Measurements from ENCODE around the gene IRF2BPL. TPM values are rescaled to one million over a fixed set of nuclear protein-coding genes. Genes with fewer than 3 reads are reported as not detected.

Gene IRF2BPL
- total and polyA plus RNA-seq, 2 of the 4 experiments (the other 2 are of a cell fraction), result 6.3 to 14.5 TPM

- in situ Hi-C loops (cut with MboI; ENCODE audit: low sequenced_read_pairs), result no loop called here
- Histone ChIP-seq H3K27ac (ENCODE audit: insufficient read depth, low read length) (no peak overlapping the region), H3K9me3 (ENCODE audit: control insufficient read depth, insufficient read depth, low read length) (peaks cover 4% of the 10 kb centered on the region), H2BK15ac (ENCODE audit: low read depth, low read length) (no peak overlapping the region), H4K5ac (ENCODE audit: low read depth, low read length) (no peak overlapping the region), H3K4ac (ENCODE audit: low read depth, low read length) (no peak overlapping the region), H2AK5ac (ENCODE audit: low read depth, low read length) (no peak overlapping the region), H3K4me2 (ENCODE audit: low read depth, low read length) (no peak overlapping the region), H3K27me3 (ENCODE audit: control insufficient read depth, insufficient read depth, low read length) (no peaks in the 10 kb centered on the region), H3K9me1 (ENCODE audit: insufficient read depth, low read length) (peaks cover 14% of the 10 kb centered on the region), H3K4me1 (ENCODE audit: control insufficient read depth, insufficient read depth, low read length) (peaks cover 19% of the 10 kb centered on the region), H4K91ac (ENCODE audit: insufficient read depth, low read depth, low read length) (no peak overlapping the region), H3K79me1 (ENCODE audit: low read depth in 1 of 2, low read length in 2 of 2) (no peaks in the 10 kb centered on the region), H3K23ac (ENCODE audit: low read depth, low read length) (no peak overlapping the region), H3K14ac (replicated peaks; ENCODE audit: low read depth, low read length) (no peak overlapping the region), H3K36me3 (ENCODE audit: control insufficient read depth, insufficient read depth, low read length) (no peaks in the 10 kb centered on the region), H2AFZ (replicated peaks; ENCODE audit: low read length, poor library complexity) (peak overlapping the region; percentile 21), H3K9ac (ENCODE audit: low read depth, low read length) (no peak overlapping the region), H2AK9ac (replicated peaks; ENCODE audit: low read depth, low read length, poor library complexity) (no peak overlapping the region), H2BK20ac (ENCODE audit: low read depth, low read length) (no peak overlapping the region), H2BK120ac (ENCODE audit: low read depth, low read length) (no peak overlapping the region), H3K4me3 (ENCODE audit: insufficient read depth, low read depth, low read length) (no peak overlapping the region), H4K8ac (ENCODE audit: low read depth in 2 of 2, low read length in 2 of 2) (no peak overlapping the region), H4K20me1 (ENCODE audit: insufficient read depth, low read length) (no peaks in the 10 kb centered on the region), H3K56ac (ENCODE audit: extremely low read depth, insufficient read depth, low read length) (no peak overlapping the region), H3K18ac (ENCODE audit: low read depth, low read length) (no peak overlapping the region), H2BK5ac (ENCODE audit: low read depth, low read length, poor library complexity, severe bottlenecking) (no peak overlapping the region)
- no peak for ATAC-seq (ENCODE audit: low read depth)
- TF ChIP-seq FOS (IDR thresholded peaks at IDR 0.05; ENCODE audit: low read depth, low read length) (no peak), CHD1 (IDR thresholded peaks at IDR 0.05; ENCODE audit: low read depth, low read length) (no peak), RAD21 (IDR thresholded peaks at IDR 0.05; ENCODE audit: low read length) (no peak), NFE2L2 (IDR thresholded peaks at IDR 0.05; ENCODE audit: low read depth, low read length) (no peak), USF2 (IDR thresholded peaks at IDR 0.05; ENCODE audit: low read depth, low read length) (no peak)
- TF ChIP-seq, protein P1, sequence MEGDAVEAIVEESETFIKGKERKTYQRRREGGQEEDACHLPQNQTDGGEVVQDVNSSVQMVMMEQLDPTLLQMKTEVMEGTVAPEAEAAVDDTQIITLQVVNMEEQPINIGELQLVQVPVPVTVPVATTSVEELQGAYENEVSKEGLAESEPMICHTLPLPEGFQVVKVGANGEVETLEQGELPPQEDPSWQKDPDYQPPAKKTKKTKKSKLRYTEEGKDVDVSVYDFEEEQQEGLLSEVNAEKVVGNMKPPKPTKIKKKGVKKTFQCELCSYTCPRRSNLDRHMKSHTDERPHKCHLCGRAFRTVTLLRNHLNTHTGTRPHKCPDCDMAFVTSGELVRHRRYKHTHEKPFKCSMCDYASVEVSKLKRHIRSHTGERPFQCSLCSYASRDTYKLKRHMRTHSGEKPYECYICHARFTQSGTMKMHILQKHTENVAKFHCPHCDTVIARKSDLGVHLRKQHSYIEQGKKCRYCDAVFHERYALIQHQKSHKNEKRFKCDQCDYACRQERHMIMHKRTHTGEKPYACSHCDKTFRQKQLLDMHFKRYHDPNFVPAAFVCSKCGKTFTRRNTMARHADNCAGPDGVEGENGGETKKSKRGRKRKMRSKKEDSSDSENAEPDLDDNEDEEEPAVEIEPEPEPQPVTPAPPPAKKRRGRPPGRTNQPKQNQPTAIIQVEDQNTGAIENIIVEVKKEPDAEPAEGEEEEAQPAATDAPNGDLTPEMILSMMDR (conservative IDR thresholded peaks at IDR 0.05; ENCODE audit: low read depth, low read length), result no peak
- no TSS peak for BruUV-seq (replicated peaks)
- no peak for DNase-seq
- ChIA-PET CTCF (no interaction called here), POLR2A (ENCODE audit: unreplicated experiment) (no interaction called here)
- dilution Hi-C loops (cut with HindIII; ENCODE audit: low sequenced_read_pairs, unreplicated experiment), result no loop called here
- intact Hi-C loops (cut with micrococcal nuclease), result no loop called here
- WGBS, 2 experiments (ENCODE audit: extremely low coverage in 2 of 2, insufficient read length in 1 of 2), result no CpG with 5 or more reads among the region's 1 CpG
These were observed 46.8 kb downstream of the IRF2BPL start for GRCh38 chr14:76981670-76982069.

Measured in IMR-90 (cell line).